ENCODE measurements around the gene KCNJ13. TPM values are rescaled to one million over a fixed set of nuclear protein-coding genes. Genes with fewer than 3 reads are reported as not detected.

The KCNJ13 gene
- total RNA-seq, 2 donors from 2014 or later: not detected

GRCh38 chr2:232793271-232793670 is 16.9 kb upstream of the KCNJ13 start:
- DNase-seq (ENCODE audit: low spot score): no peak
- no peak overlapping the region for H3K27ac ChIP-seq
- H3K27me3 ChIP-seq: no peaks in the 10 kb centered on the region
- peaks cover 75% of the 10 kb centered on the region for H3K36me3 ChIP-seq
- no peak overlapping the region for H3K4me3 ChIP-seq
- no peaks in the 10 kb centered on the region for H3K4me1 ChIP-seq
- no peaks in the 10 kb centered on the region for H3K9me3 ChIP-seq
- no peak for TF ChIP-seq CTCF (IDR thresholded peaks at IDR 0.05)

- H3K36me3 ChIP-seq: peaks cover 71% of the 10 kb centered on the region
- no peak overlapping the region for H3K27ac ChIP-seq
- DNase-seq (ENCODE audit: low spot score): no peak
- no peaks in the 10 kb centered on the region for H3K9me3 ChIP-seq
- no peaks in the 10 kb centered on the region for H3K4me1 ChIP-seq
- H3K27me3 ChIP-seq: no peaks in the 10 kb centered on the region
- no peak overlapping the region for H3K4me3 ChIP-seq
- TF ChIP-seq CTCF (IDR thresholded peaks at IDR 0.05): no peak
These were observed 15.2 kb upstream of the KCNJ13 start for GRCh38 chr2:232791518-232791917.

GRCh38 chr2:232789082-232789481 is 12.7 kb upstream of the KCNJ13 start:
- Histone ChIP-seq H3K9me3 (no peaks in the 10 kb centered on the region), H3K27me3 (no peaks in the 10 kb centered on the region), H3K27ac (no peak overlapping the region), H3K4me3 (no peak overlapping the region), H3K4me1 (no peaks in the 10 kb centered on the region), H3K36me3 (peaks cover 58% of the 10 kb centered on the region)
- no peak for DNase-seq (ENCODE audit: low spot score)
- TF ChIP-seq CTCF (IDR thresholded peaks at IDR 0.05): no peak

GRCh38 chr2:232787806-232788205 is 11.4 kb upstream of the KCNJ13 start:
- no peaks in the 10 kb centered on the region for H3K27me3 ChIP-seq
- no peak for DNase-seq (ENCODE audit: low spot score)
- H3K4me1 ChIP-seq: no peaks in the 10 kb centered on the region
- no peak overlapping the region for H3K27ac ChIP-seq
- H3K36me3 ChIP-seq: peaks cover 49% of the 10 kb centered on the region
- H3K4me3 ChIP-seq: no peak overlapping the region
- TF ChIP-seq CTCF (IDR thresholded peaks at IDR 0.05): no peak
- no peaks in the 10 kb centered on the region for H3K9me3 ChIP-seq

- no peak overlapping the region for H3K27ac ChIP-seq
- no peaks in the 10 kb centered on the region for H3K27me3 ChIP-seq
- DNase-seq (ENCODE audit: low spot score): no peak
- no peak overlapping the region for H3K4me3 ChIP-seq
- TF ChIP-seq CTCF (IDR thresholded peaks at IDR 0.05): no peak
- no peaks in the 10 kb centered on the region for H3K4me1 ChIP-seq
- H3K9me3 ChIP-seq: no peaks in the 10 kb centered on the region
- peaks cover 24% of the 10 kb centered on the region for H3K36me3 ChIP-seq
These were observed 6.9 kb upstream of the KCNJ13 start for GRCh38 chr2:232783278-232783677.

GRCh38 chr2:232781765-232782164 is 5.4 kb upstream of the KCNJ13 start:
- DNase-seq (ENCODE audit: low spot score): no peak
- no peaks in the 10 kb centered on the region for H3K27me3 ChIP-seq
- no peak overlapping the region for H3K27ac ChIP-seq
- peaks cover 10% of the 10 kb centered on the region for H3K36me3 ChIP-seq
- no peak for TF ChIP-seq CTCF (IDR thresholded peaks at IDR 0.05)
- H3K4me3 ChIP-seq: no peak overlapping the region
- no peaks in the 10 kb centered on the region for H3K9me3 ChIP-seq
- H3K4me1 ChIP-seq: no peaks in the 10 kb centered on the region
